Heart right ventricle (tissue), 16 donors: ENCODE data around the gene NANOS1. TPM values are rescaled to one million over a fixed set of nuclear protein-coding genes. Genes with fewer than 3 reads are reported as not detected.

Source experiments
- ATAC-seq, 8 donors: fragments of 200-7000 bp; cut with Tn5 transposase; one replicate each; pipeline ENCODE4 v1.9.1; 2020; ENCODE audit warnings: mild to moderate bottlenecking in 8 of 8, moderate library complexity in 8 of 8, moderate number of reproducible peaks in 1 of 8
- DNase-seq, 2 donors: peaks; one replicate each; pipeline ENCODE4 v3.0.0-alpha.2; 2020
- H3K27ac ChIP-seq, 10 donors: fragments of 200-600 bp; sonication (generic) in 2 of 10; one replicate each; pipeline versions ENCODE4 v1.5.0 to v1.8.0; 2020 to 2022; ENCODE audit warnings: mild to moderate bottlenecking in 3 of 10
- H3K27me3 ChIP-seq, 7 donors: fragments of 200-600 bp; one replicate each; pipeline ENCODE4 v1.8.0; 2021 to 2022; ENCODE audit warnings: mild to moderate bottlenecking in 2 of 7
- H3K36me3 ChIP-seq, 9 donors: fragments of 200-600 bp; sonication (generic) in 1 of 9; one replicate each; pipeline versions ENCODE4 v1.5.0 to v1.8.0; 2020 to 2022; ENCODE audit warnings: mild to moderate bottlenecking in 2 of 9
- H3K4me1 ChIP-seq, 9 donors: fragments of 200-600 bp; sonication (generic) in 1 of 9; one replicate each; pipeline versions ENCODE4 v1.5.0 to v1.8.0; 2020 to 2022; ENCODE audit warnings: mild to moderate bottlenecking in 4 of 9
- H3K4me3 ChIP-seq, 10 donors: fragments of 200-600 bp; sonication (generic) in 2 of 10; one replicate each; pipeline versions ENCODE4 v1.5.0 to v1.8.0; 2020 to 2022; ENCODE audit warnings: mild to moderate bottlenecking in 7 of 10, moderate library complexity in 2 of 10
- H3K9me3 ChIP-seq, 11 donors: fragments of 200-600 bp in 10 of 11; sonication (generic) in 2 of 11; one replicate each; pipeline versions ENCODE4 v1.5.0 to v1.8.0; 2013 to 2022; ENCODE audit warnings: mild to moderate bottlenecking in 2 of 11, control low read depth in 1 of 11, moderate library complexity in 1 of 11
- WGBS, 2 donors: extraction: QIAGEN DNeasy Blood & Tissue Kit; methylation state at CpG; one replicate each; pipeline ENCODE4 v1.1.7; 2013; ENCODE audit warnings: inconsistent platforms in 1 of 2; 5-methylcytosine and 5-hydroxymethylcytosine counted together
- intact Hi-C, 10 donors: fragments of 100-400 bp; cut with DNase I; formaldehyde crosslinking; loops; one replicate each; pipeline versions ENCODE4 v1.11.1 to v1.14.2; 2022
- long read RNA-seq, 3 donors: library from polyadenylated mRNA; unstranded; transcript quantifications; one replicate each; pipeline ENCODE4 v2.0.0, GENCODE V29; 2020 to 2021
- polyA plus RNA-seq, 2 donors: library from polyadenylated mRNA; stranded (reverse); fragments of 200-250 nt; gene quantifications; one replicate each; pipeline ENCODE4 v1.2.3, GENCODE V29; 2013
- total RNA-seq, 10 donors: library from RNA; stranded (reverse); fragmentation: NEBNext Ultra II Directional in 3 of 10; extraction: Animal tissue kit (Norgen Biotek cat#: 25700) in 3 of 10; gene quantifications; one replicate each; pipeline versions ENCODE4 v1.2.1 to v1.2.4, GENCODE V29; 2021 to 2023
- TF ChIP-seq, protein P1 (sequence below), 9 donors: fragments of 200-600 bp; sonication (generic) in 2 of 9; IDR thresholded peaks; one replicate each; pipeline versions ENCODE4 v1.5.0 to v1.8.0; 2021 to 2022; ENCODE audit warnings: antibody characterized with exemption in 9 of 9, mild to moderate bottlenecking in 5 of 9, moderate library complexity in 1 of 9
- donor health status: Arrhythmogenic right ventricular cardiomyopathy.
- donor health status: ischemic (EF 13 %, LVEDD 7.1; RV severe dilation, severe dysfunction).
- donor health status: healthy with polysubstance abuse.
- donor health status: DM: no; HTN: yes; CAD: no.
- donor health status: DM: no; HTN: no; CAD: no.
- donor health status: ischemic (EF 25% LVEDD 6.9; RV normal size, moderate dysfunction).
- donor health status: ischemic (EF 25% LVEDD 5.7; RV mildly dilated, moderate dysfunction).
- donor health status: healthy.
- donor health status: DM: yes; HTN: yes; CAD: no.
- donor health status: Ischemic cardiomyopathy.
- donor health status: ischemic (EF 35%, LVEDD 5.7; RV mildly dilated, moderate dysfunction).
- donor health status: nonischemic (EF 11% LVEDD 7.7; RV severe dilation, severe dysfunction).
- donor health status: DM: yes; HTN: yes; CAD: no.
- donor health status: PGD.
- donor health status: ischemic (EF 29% LVEDD 5.4; RV normal size, mild dysfunction).
- donor health status: nonischemic (EF 23%, LVEDD 6.1; RV moderate dilation, normal function).

NANOS1 gene
- total RNA-seq (10 to 100 TPM in 3 of 10 donors, 1 to 10 TPM in 7; 3.9 to 12.6 (median 7.3) TPM), polyA plus RNA-seq (10 to 100 TPM in 1 of 2 donors, 1 to 10 TPM in 1; 2.9 to 26.1 TPM)
- long read RNA-seq, donor 1, full-length matches to known transcripts: 33 of 33 reads
- long read RNA-seq, donor 1, partial matches to known transcripts: 0 of 33 reads
- long read RNA-seq, donor 1, other reads (novel, unspliced or antisense): 0 of 33 reads
- long read RNA-seq, donor 2, full-length matches to known transcripts: 17 of 17 reads
- long read RNA-seq, donor 2, partial matches to known transcripts: 0 of 17 reads
- long read RNA-seq, donor 2, other reads (novel, unspliced or antisense): 0 of 17 reads
- long read RNA-seq, donor 3, full-length matches to known transcripts: 5 of 5 reads
- long read RNA-seq, donor 3, partial matches to known transcripts: 0 of 5 reads
- long read RNA-seq, donor 3, other reads (novel, unspliced or antisense): 0 of 5 reads

DNA sequence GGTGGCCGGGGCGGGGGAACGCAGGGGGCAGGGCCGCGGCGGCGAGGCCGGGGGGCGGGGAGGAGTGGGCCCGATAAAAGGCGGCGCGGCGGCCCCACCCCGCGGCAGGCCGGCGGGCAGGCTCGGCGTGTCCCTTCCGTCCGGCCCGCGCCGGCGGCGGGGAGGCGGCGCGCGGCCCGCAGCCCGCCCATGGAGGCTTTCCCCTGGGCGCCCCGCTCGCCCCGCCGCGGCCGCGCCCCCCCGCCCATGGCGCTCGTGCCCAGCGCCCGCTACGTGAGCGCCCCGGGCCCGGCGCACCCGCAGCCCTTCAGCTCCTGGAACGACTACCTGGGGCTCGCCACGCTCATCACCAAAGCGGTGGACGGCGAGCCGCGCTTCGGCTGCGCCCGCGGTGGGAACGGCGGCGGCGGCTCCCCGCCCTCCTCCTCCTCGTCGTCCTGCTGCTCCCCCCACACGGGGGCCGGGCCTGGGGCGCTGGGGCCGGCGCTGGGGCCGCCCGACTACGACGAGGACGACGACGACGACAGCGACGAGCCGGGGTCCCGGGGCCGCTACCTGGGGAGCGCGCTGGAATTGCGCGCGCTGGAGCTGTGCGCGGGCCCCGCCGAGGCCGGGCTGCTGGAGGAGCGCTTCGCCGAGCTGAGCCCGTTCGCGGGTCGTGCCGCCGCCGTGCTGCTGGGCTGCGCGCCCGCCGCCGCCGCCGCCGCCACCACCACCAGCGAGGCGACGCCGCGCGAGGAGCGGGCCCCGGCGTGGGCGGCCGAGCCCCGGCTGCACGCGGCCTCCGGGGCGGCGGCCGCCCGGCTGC, at the start of gene NANOS1:
Gene NANOS1, plus strand, starts transcription at position 102 of the 808 bp plus-strand sequence. Its CDS starts 88 bp downstream, at position 190.
- Histone ChIP-seq H3K27ac (peak within 1 kb of the TSS; percentile 19 to 82 (median 70)), H3K9me3 (no peaks in the 10 kb centered on the region), H3K36me3 (peaks cover 0 to 27% (median 12%) of the 10 kb centered on the region in 9 donors), H3K27me3 (peaks cover 0 to 7% (median 0%) of the 10 kb centered on the region in 7 donors), H3K4me3 (peak within 1 kb of the TSS; percentile 21 to 69 (median 60)), H3K4me1 (peaks cover 5 to 47% (median 30%) of the 10 kb centered on the region in 9 donors)
- ATAC-seq: peak in 1 of 8 donors; percentile 3
- TF ChIP-seq, protein P1, sequence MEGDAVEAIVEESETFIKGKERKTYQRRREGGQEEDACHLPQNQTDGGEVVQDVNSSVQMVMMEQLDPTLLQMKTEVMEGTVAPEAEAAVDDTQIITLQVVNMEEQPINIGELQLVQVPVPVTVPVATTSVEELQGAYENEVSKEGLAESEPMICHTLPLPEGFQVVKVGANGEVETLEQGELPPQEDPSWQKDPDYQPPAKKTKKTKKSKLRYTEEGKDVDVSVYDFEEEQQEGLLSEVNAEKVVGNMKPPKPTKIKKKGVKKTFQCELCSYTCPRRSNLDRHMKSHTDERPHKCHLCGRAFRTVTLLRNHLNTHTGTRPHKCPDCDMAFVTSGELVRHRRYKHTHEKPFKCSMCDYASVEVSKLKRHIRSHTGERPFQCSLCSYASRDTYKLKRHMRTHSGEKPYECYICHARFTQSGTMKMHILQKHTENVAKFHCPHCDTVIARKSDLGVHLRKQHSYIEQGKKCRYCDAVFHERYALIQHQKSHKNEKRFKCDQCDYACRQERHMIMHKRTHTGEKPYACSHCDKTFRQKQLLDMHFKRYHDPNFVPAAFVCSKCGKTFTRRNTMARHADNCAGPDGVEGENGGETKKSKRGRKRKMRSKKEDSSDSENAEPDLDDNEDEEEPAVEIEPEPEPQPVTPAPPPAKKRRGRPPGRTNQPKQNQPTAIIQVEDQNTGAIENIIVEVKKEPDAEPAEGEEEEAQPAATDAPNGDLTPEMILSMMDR (IDR thresholded peaks at IDR 0.05): no peak
- WGBS, 2 donors: 1% methylated on average over 70 to 129 of the region's 136 CpGs
- intact Hi-C loops: loop anchor here in 5 of 10 donors (5.0 kb wide), 5 partner anchors 42 to 278 kb away; partner anchors contain the start of gene CACUL1 (in 1 of the 5)
- DNase-seq: no peak

DNA sequence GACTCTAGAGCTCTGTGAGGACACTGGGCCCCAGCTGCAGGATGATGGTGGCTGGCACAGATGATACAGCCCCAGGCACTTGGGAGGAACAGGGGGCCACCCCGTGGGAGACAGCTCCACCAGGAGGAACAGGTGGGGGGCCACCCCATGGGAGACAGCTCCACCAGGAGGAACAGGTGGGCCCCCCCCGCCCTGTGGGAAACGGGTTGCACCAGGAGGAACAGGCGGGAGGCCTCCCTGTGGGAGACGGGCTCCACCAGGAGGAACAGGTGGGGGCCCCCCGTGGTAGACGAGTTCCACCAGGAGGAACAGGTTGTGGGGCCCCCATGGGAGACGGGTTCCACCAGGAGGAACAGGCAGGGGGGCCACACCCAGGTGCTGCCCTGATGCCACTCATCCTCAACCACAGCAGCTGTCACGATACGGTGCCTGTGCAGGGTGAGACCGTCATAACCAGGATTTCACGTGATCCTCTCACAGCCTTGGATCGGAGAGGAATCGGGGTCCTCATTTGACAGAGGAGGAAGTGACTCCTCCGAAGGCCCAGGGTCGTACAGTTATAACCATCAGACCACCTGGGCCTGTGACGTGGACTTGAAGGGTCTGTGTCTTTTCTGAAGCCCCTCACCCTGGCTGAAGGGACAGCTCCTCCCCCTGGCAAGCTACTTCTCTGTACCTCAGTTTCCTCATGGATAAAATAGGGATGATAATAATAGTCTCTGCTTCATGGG, 49.2 kb upstream of the NANOS1 start:
- ATAC-seq: no peak

GRCh38 chr10:118980870-118981269, 48.6 kb upstream of the NANOS1 start:
- WGBS, 2 donors: 66 to 75% methylated on average over 6 of the region's 6 CpGs
- H3K4me3 ChIP-seq: no peak overlapping the region
- ATAC-seq (no peak), DNase-seq (no peak)
- TF ChIP-seq, protein P1 (IDR thresholded peaks at IDR 0.05): no peak
- intact Hi-C loops: no loop called here
- H3K36me3 ChIP-seq: no peaks in the 10 kb centered on the region
- H3K27me3 ChIP-seq: peaks cover 0 to 3% (median 0%) of the 10 kb centered on the region in 7 donors
- H3K4me1 ChIP-seq: peaks cover 0 to 6% (median 0%) of the 10 kb centered on the region in 9 donors
- H3K27ac ChIP-seq: no peak overlapping the region
- H3K9me3 ChIP-seq: peaks cover 0 to 19% (median 10%) of the 10 kb centered on the region in 11 donors

More for the DNA sequence above, 49.2 kb upstream of the NANOS1 start:
- Histone ChIP-seq H3K9me3 (peaks cover 0 to 13% (median 4%) of the 10 kb centered on the region in 11 donors), H3K36me3 (no peaks in the 10 kb centered on the region), H3K27ac (no peak overlapping the region), H3K27me3 (peaks cover 0 to 3% (median 0%) of the 10 kb centered on the region in 7 donors), H3K4me1 (peaks cover 0 to 6% (median 0%) of the 10 kb centered on the region in 9 donors), H3K4me3 (no peak overlapping the region)
- WGBS, 2 donors: 84 to 85% methylated on average over 17 of the region's 17 CpGs
- DNase-seq: no peak
- intact Hi-C loops: no loop called here
- TF ChIP-seq, protein P1 (IDR thresholded peaks at IDR 0.05): no peak
